ENCODE results near the gene RPS6KA2.

RPS6KA2 gene

DNA sequence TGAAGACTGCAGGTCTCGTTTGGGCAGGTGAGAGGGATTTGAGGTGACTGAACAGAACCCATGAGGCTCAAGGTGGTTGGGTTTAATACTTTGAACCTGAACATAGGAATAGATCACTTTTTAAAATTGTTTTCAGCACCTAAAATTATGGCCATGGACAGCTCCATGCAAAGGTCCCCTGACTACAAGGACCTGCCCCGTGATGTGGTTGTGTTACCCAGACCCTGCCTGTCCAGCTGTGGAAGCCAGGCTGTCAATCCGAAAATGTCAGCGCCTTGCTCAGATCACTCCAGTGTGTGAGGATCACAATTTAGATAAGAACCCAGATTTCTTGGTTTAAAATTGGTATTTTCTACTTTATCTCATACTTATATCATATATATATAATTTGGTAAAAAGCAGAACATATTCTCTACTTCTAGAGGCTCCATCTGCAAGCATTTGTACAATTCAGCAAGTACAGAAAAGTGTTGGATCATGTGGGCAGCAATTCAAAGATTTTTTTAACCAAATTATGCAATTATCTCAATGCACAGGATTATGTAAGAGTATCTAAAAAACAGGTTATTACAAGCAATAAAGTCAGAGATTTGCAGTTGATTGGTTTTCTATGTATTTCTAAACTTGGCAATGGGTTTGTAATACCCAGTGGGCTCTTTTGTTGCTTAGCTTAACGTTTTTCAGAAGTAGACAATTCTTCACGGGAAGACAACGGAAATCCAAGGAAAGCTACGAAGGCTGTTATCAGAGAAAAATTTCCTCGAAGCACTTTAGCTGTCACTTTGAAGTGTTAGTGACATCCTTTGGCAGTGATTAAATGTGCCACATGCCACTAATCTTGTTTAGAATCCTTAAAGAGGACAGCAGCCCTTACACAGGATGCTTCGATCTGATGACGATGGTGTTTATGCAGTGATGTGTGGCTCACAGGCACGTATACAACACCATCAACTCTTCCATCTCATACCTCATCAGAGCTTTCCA lies 24.1 kb upstream of the RPS6KA2 start:
- DNase-seq (ENCODE audit: low read depth): no peak
- TF ChIP-seq, protein P1, sequence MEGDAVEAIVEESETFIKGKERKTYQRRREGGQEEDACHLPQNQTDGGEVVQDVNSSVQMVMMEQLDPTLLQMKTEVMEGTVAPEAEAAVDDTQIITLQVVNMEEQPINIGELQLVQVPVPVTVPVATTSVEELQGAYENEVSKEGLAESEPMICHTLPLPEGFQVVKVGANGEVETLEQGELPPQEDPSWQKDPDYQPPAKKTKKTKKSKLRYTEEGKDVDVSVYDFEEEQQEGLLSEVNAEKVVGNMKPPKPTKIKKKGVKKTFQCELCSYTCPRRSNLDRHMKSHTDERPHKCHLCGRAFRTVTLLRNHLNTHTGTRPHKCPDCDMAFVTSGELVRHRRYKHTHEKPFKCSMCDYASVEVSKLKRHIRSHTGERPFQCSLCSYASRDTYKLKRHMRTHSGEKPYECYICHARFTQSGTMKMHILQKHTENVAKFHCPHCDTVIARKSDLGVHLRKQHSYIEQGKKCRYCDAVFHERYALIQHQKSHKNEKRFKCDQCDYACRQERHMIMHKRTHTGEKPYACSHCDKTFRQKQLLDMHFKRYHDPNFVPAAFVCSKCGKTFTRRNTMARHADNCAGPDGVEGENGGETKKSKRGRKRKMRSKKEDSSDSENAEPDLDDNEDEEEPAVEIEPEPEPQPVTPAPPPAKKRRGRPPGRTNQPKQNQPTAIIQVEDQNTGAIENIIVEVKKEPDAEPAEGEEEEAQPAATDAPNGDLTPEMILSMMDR (IDR thresholded peaks at IDR 0.05; ENCODE audit: low read depth, low read length, missing control alignments): no peak
- no peak overlapping the region for H3K4me3 ChIP-seq (ENCODE audit: low read depth, low read length)

DNA sequence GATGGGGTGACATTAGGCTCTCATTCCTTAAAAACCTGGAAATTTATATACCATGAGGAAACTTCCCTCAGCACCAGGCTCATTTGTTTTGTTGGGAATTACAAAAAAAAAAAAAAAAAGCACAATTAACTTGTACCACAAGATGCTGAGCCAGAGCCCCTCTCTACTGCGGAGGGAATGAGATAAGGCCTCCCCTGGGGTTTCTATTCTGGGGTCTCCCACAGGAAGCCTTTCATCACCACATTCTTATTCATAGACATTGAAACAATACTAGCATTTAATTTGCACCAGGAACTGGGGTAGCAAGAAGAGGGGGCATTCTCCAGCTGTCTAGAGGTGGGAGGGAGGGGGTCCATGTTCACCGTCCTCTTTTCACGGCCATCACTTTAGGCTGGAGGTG lies 23.0 kb upstream of the RPS6KA2 start:
- TF ChIP-seq, protein P1 (IDR thresholded peaks at IDR 0.05; ENCODE audit: low read depth, low read length, missing control alignments): no peak
- H3K4me3 ChIP-seq (ENCODE audit: low read depth, low read length): no peak overlapping the region
- DNase-seq (ENCODE audit: low read depth): no peak

DNA sequence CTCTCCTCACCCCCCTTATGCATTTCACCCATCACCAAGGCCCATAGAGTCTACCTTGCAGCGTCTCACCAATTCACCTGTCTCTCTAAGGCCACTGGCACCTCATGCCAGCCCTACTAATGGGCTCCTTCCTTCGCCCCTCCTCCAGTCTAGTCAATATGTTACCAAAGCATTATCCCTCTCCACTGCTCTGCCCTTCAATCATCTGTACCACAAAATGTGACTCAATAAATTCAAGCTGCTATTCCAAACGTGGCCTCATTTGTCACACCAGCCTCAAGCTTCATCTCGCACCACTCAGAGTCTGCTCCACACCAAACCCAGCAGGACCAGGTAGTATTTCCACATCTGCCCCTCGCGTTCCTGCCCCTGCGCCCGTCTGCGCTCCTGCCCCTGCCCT lies 21.8 kb upstream of the RPS6KA2 start:
- no peak for DNase-seq (ENCODE audit: low read depth)
- TF ChIP-seq, protein P1 (IDR thresholded peaks at IDR 0.05; ENCODE audit: low read depth, low read length, missing control alignments): no peak
- H3K4me3 ChIP-seq (ENCODE audit: low read depth, low read length): no peak overlapping the region

DNA sequence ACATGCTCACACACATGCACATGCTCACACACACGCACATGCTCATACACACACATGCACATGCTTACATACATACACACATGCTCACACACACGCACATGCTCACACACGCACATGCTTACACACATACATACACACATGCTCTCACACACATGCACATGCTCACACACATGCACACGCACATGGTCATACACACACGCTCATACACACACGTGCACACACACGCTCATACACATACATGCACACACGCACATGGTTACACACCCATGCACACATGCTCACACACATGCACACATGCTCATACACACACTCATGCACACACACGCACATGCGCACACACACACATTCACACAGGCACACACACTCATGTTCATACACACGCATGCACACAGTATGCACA lies 20.8 kb upstream of the RPS6KA2 start:
- no peak overlapping the region for H3K4me3 ChIP-seq (ENCODE audit: low read depth, low read length)
- TF ChIP-seq, protein P1 (IDR thresholded peaks at IDR 0.05; ENCODE audit: low read depth, low read length, missing control alignments): no peak
- no peak for DNase-seq (ENCODE audit: low read depth)

DNA sequence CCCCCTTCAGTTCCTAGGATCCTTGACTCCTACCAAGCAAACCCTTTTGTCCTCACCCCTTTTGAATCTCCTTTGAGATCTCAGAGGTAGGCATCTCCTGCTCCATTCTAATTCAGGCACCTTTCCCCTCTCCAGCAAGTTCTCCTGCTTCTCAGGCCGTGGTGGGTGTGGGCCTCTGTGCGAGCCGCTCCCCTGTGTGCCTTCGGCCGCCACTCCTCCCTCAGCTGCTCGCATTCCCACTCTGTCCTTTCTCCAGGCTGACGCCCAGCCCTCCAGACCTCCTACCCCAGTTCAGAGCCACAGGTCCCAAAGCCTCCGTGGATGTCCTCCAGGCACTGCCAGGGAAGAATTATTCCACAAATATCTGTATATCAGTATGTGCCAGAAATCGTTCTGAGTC lies 19.7 kb upstream of the RPS6KA2 start:
- H3K4me3 ChIP-seq (ENCODE audit: low read depth, low read length): no peak overlapping the region
- DNase-seq (ENCODE audit: low read depth): no peak
- TF ChIP-seq, protein P1 (IDR thresholded peaks at IDR 0.05; ENCODE audit: low read depth, low read length, missing control alignments): no peak

DNA sequence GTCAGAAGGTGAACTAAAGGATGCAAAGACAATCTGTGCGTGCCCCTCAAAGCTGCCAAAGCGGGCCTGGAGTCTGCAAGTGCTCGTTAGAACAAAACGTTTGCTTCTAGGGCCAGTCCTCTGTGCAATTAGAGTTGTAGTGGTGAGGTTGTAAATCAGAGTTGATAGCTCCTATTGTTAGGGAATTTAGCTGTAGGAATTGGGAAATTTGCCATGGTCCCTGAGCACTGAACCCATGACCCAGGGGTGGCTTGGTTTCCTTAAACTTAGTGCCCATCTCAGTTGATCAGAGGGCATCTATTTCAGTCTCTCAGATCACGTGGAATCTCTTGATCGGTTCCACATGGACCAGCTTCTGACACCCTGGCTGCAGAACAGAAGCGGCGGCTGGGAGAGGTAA lies 18.8 kb upstream of the RPS6KA2 start:
- TF ChIP-seq, protein P1 (IDR thresholded peaks at IDR 0.05; ENCODE audit: low read depth, low read length, missing control alignments): no peak
- DNase-seq (ENCODE audit: low read depth): no peak

DNA sequence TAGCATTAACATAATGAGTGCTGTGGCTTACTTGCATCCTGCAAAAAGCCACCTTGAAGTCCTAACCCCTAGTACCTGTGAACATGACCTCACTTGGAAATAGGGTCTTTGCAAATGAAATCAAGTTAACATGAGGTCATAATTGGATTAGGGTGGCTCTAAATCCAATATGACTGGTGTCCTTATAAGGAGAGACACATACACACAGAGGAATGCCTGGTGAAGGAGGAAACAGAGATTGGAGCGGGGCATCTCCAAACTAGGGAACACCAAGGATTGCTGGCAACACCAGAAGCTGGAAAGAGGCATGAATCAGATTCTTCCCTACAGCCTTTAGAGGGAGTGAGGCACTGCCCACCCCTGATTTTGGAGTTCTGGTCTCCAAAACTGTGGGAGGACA lies 17.6 kb upstream of the RPS6KA2 start:
- no peak for DNase-seq (ENCODE audit: low read depth)
- H3K4me3 ChIP-seq (ENCODE audit: low read depth, low read length): no peak overlapping the region
- TF ChIP-seq, protein P1 (IDR thresholded peaks at IDR 0.05; ENCODE audit: low read depth, low read length, missing control alignments): no peak

More for the DNA sequence above, 18.8 kb upstream of the RPS6KA2 start:
- no peak overlapping the region for H3K4me3 ChIP-seq (ENCODE audit: low read depth, low read length)

Data from GM12864 (cell line).